IMR-90 (cell line): ENCODE data around the gene DNAH3. TPM values are rescaled to one million over a fixed set of nuclear protein-coding genes. Genes with fewer than 3 reads are reported as not detected.

Source experiments
- ATAC-seq: fragments of 200-7000 bp; cut with Tn5 transposase; 2 replicates; pipeline ENCODE4 v1.9.1; 2020; ENCODE audit warnings: low read depth, mild to moderate bottlenecking, moderate library complexity
- BruUV-seq: library from RNA; stranded (reverse); fragments of 400-500 nt; replicated peaks from 2 replicates; lab custom pipeline; 2021; lab: Mats Ljungman, UMichigan
- CTCF ChIA-PET: fragments of 300-600 bp; formaldehyde crosslinking; extraction: SDS; loops from one replicate; lab custom pipeline; 2021; ENCODE audit warnings: antibody characterized with exemption; lab: Yijun Ruan, JAX
- POLR2A ChIA-PET: fragments of 300-600 bp; sonication (Branson Sonifier 250); formaldehyde crosslinking; loops from one replicate; lab custom pipeline; 2022; ENCODE audit warnings: antibody characterized with exemption; ENCODE audit not compliant: unreplicated experiment; lab: Charles Lee
- DNase-seq: peaks from one replicate; pipeline ENCODE4 v3.0.0; 2013
- H2AFZ ChIP-seq: replicated peaks from 2 replicates; pipeline ENCODE3; 2013; ENCODE audit warnings: low read length, mild to moderate bottlenecking; ENCODE audit not compliant: poor library complexity
- H2AK5ac ChIP-seq: 2 replicates; pipeline ENCODE4 v1.6.1; 2013; ENCODE audit warnings: low read depth, low read length, inconsistent platforms
- H2AK9ac ChIP-seq: replicated peaks from 2 replicates; pipeline ENCODE3; 2013; ENCODE audit warnings: mild to moderate bottlenecking, low read depth, low read length, moderate library complexity; ENCODE audit not compliant: poor library complexity
- H2BK120ac ChIP-seq: 2 replicates; pipeline ENCODE4 v1.6.1; 2013; ENCODE audit warnings: low read depth, low read length, inconsistent platforms
- H2BK15ac ChIP-seq: 3 replicates; pipeline ENCODE4 v1.6.1; 2013; ENCODE audit warnings: low read depth, low read length, inconsistent platforms
- H2BK20ac ChIP-seq: 2 replicates; pipeline ENCODE4 v1.6.1; 2013; ENCODE audit warnings: low read depth, mild to moderate bottlenecking, inconsistent platforms, low read length, moderate library complexity
- H2BK5ac ChIP-seq: 2 replicates; pipeline ENCODE4 v1.6.1; 2013; ENCODE audit warnings: mild to moderate bottlenecking, low read depth, low read length, inconsistent platforms; ENCODE audit not compliant: poor library complexity, severe bottlenecking
- H3K14ac ChIP-seq: replicated peaks from 2 replicates; pipeline ENCODE4 v1.6.1; 2013; ENCODE audit warnings: low read depth, low read length, inconsistent platforms
- H3K18ac ChIP-seq: 2 replicates; pipeline ENCODE4 v1.6.1; 2013; ENCODE audit warnings: low read depth, low read length, control low read depth
- H3K23ac ChIP-seq: 2 replicates; pipeline ENCODE4 v1.6.1; 2013; ENCODE audit warnings: low read depth, low read length, inconsistent platforms
- H3K27ac ChIP-seq: 2 replicates; pipeline ENCODE4 v1.5.1; 2013; ENCODE audit warnings: mild to moderate bottlenecking, control low read depth, low read length; ENCODE audit not compliant: insufficient read depth
- H3K27me3 ChIP-seq: 2 replicates; pipeline ENCODE4 v1.6.1; 2013; ENCODE audit warnings: low read length; ENCODE audit not compliant: control insufficient read depth, insufficient read depth
- H3K36me3 ChIP-seq: 2 replicates; pipeline ENCODE4 v1.6.1; 2013; ENCODE audit warnings: low read length, mixed read lengths; ENCODE audit not compliant: control insufficient read depth, insufficient read depth
- H3K4ac ChIP-seq: 2 replicates; pipeline ENCODE4 v1.6.1; 2013; ENCODE audit warnings: low read depth, low read length, inconsistent platforms
- H3K4me1 ChIP-seq: 2 replicates; pipeline ENCODE4 v1.6.1; 2013; ENCODE audit warnings: low read length, mixed read lengths; ENCODE audit not compliant: control insufficient read depth, insufficient read depth
- H3K4me2 ChIP-seq: 2 replicates; pipeline ENCODE4 v1.6.1; 2013; ENCODE audit warnings: low read depth, mild to moderate bottlenecking, control low read depth, low read length, moderate library complexity
- H3K4me3 ChIP-seq: 2 replicates; pipeline ENCODE4 v1.5.1; 2013; ENCODE audit warnings: low read depth, mild to moderate bottlenecking, control low read depth, low read length, moderate library complexity; ENCODE audit not compliant: insufficient read depth
- H3K56ac ChIP-seq: 2 replicates; pipeline ENCODE4 v1.6.1; 2013; ENCODE audit warnings: low read length, inconsistent platforms; ENCODE audit not compliant: insufficient read depth; ENCODE audit errors: extremely low read depth
- H3K79me1 ChIP-seq, 2 experiments: 2 replicates each; pipeline ENCODE4 v1.6.1; 2013; ENCODE audit warnings: low read length in 2 of 2, inconsistent platforms in 1 of 2, low read depth in 1 of 2
- H3K9ac ChIP-seq: 2 replicates; pipeline ENCODE4 v1.6.1; 2013; ENCODE audit warnings: low read depth, low read length, control low read depth
- H3K9me1 ChIP-seq: 2 replicates; pipeline ENCODE4 v1.6.1; 2013; ENCODE audit warnings: low read length, inconsistent platforms; ENCODE audit not compliant: insufficient read depth
- H3K9me3 ChIP-seq: 2 replicates; pipeline ENCODE4 v1.6.1; 2013; ENCODE audit warnings: low read length; ENCODE audit not compliant: control insufficient read depth, insufficient read depth
- H4K20me1 ChIP-seq: 2 replicates; pipeline ENCODE4 v1.6.1; 2013; ENCODE audit warnings: low read length, inconsistent platforms; ENCODE audit not compliant: insufficient read depth
- H4K5ac ChIP-seq: 2 replicates; pipeline ENCODE4 v1.6.1; 2013; ENCODE audit warnings: mild to moderate bottlenecking, low read depth, low read length, control low read depth
- H4K8ac ChIP-seq, 2 experiments: 2 replicates each; pipeline ENCODE4 v1.6.1; 2013; ENCODE audit warnings: low read depth in 2 of 2, low read length in 2 of 2, control low read depth in 1 of 2, inconsistent platforms in 1 of 2
- H4K91ac ChIP-seq: 2 replicates; pipeline ENCODE4 v1.6.1; 2013; ENCODE audit warnings: low read depth, low read length, inconsistent platforms; ENCODE audit not compliant: insufficient read depth
- CEBPB ChIP-seq: IDR thresholded peaks from 2 replicates; pipeline ENCODE4 v1.6.1; 2012; ENCODE audit warnings: low read depth, low read length, improper control_type of control experiment
- CHD1 ChIP-seq: IDR thresholded peaks from 2 replicates; pipeline ENCODE4 v1.6.1; 2012; ENCODE audit warnings: low read depth, low read length, improper control_type of control experiment
- ELK1 ChIP-seq: fragments of 150-350 bp; IDR thresholded peaks from 2 replicates; pipeline ENCODE4 v1.6.1; 2016; ENCODE audit warnings: low read depth, mild to moderate bottlenecking, low read length, moderate library complexity, borderline replicate concordance
- FOS ChIP-seq: fragments of 150-350 bp; IDR thresholded peaks from 2 replicates; pipeline ENCODE4 v1.6.1; 2016; ENCODE audit warnings: low read depth, low read length
- MAFK ChIP-seq: IDR thresholded peaks from 2 replicates; pipeline ENCODE4 v1.6.1; 2012; ENCODE audit warnings: low read depth, low read length, improper control_type of control experiment
- NFE2L2 ChIP-seq: fragments of 150-350 bp; IDR thresholded peaks from 2 replicates; pipeline ENCODE4 v1.6.1; 2016; ENCODE audit warnings: low read depth, mild to moderate bottlenecking, low read length
- RAD21 ChIP-seq: IDR thresholded peaks from 2 replicates; pipeline ENCODE4 v1.6.1; 2012; ENCODE audit warnings: low read length, improper control_type of control experiment
- WGBS, 2 experiments: methylation state at CpG; one replicate each; pipeline versions ENCODE4 v1.1.5 to v1.1.7; 2013; ENCODE audit warnings: missing lambda C conversion rate in 2 of 2; ENCODE audit not compliant: insufficient read length in 1 of 2; ENCODE audit errors: extremely low coverage in 2 of 2; 5-methylcytosine and 5-hydroxymethylcytosine counted together
- dilution Hi-C: fragments of 300-500 bp; cut with HindIII; formaldehyde crosslinking; loops from one replicate; pipeline ENCODE4 v1.14.3; 2018; ENCODE audit warnings: low sequenced_read_pairs; ENCODE audit not compliant: unreplicated experiment
- in situ Hi-C: fragments of 300-500 bp; cut with MboI; formaldehyde crosslinking; loops from 3 replicates; pipeline ENCODE4 v1.14.3; 2019; ENCODE audit warnings: low sequenced_read_pairs, inconsistent platforms, mixed read lengths
- intact Hi-C: fragments of 100-400 bp; cut with micrococcal nuclease; formaldehyde crosslinking; loops from 2 replicates; pipeline ENCODE4 v1.10.0; 2022
- polyA plus RNA-seq, 3 experiments: library from polyadenylated mRNA; depleted of rRNA; stranded (reverse); fragments of >200 nt; gene quantifications; 2 replicates each; pipeline ENCODE4 v1.2.3, GENCODE V29; 2012; ENCODE audit warnings: low replicate concordance in 1 of 3
- total RNA-seq: library from RNA; depleted of rRNA; stranded (reverse); fragments of >200 nt; gene quantifications from 2 replicates; pipeline ENCODE4 v1.2.3, GENCODE V29; 2012

DNAH3 gene
- total and polyA plus RNA-seq, 2 of the 4 experiments (the other 2 are of a cell fraction), result not detected

- CTCF ChIA-PET, result no interaction called here
- H3K4me1 ChIP-seq, result peaks cover 4% of the 10 kb centered on the region
- no peaks in the 10 kb centered on the region for H3K9me3 ChIP-seq
- no peak overlapping the region for H2AFZ ChIP-seq
- WGBS, 2 experiments, result 100% methylated on average over 1 of the region's 4 CpGs; no CpG with 5 or more reads in 1 of the 2 experiments
- H3K27ac ChIP-seq, result no peak overlapping the region
- H3K9ac ChIP-seq, result no peak overlapping the region
- H3K4me2 ChIP-seq, result no peak overlapping the region
- dilution Hi-C loops (no loop called here), intact Hi-C loops (no loop called here), in situ Hi-C loops (no loop called here)
- H3K9me1 ChIP-seq, result peaks cover 3% of the 10 kb centered on the region; the same call in 1 of the 2 replicates
- no peak overlapping the region for H2AK5ac ChIP-seq
- H3K36me3 ChIP-seq, result peaks cover 5% of the 10 kb centered on the region
- no peak overlapping the region for H4K91ac ChIP-seq
- no peaks in the 10 kb centered on the region for H3K27me3 ChIP-seq
- TF ChIP-seq ELK1 (no peak), NFE2L2 (no peak), RAD21 (no peak), CHD1 (no peak), MAFK (no peak), FOS (no peak), CEBPB (peak; percentile 72)
- POLR2A ChIA-PET, result no interaction called here
- no TSS peak for BruUV-seq
- H4K8ac ChIP-seq, result no peak overlapping the region
- H3K4me3 ChIP-seq, result no peak overlapping the region
- no peak overlapping the region; the same call in 1 of the 2 replicates for H2BK120ac ChIP-seq
- no peak overlapping the region for H4K5ac ChIP-seq
- H3K4ac ChIP-seq, result no peak overlapping the region
- DNase-seq (peak; percentile 35), ATAC-seq (no peak)
- H3K23ac ChIP-seq, result no peak overlapping the region
- H4K20me1 ChIP-seq, result no peaks in the 10 kb centered on the region
- no peak overlapping the region for H3K14ac ChIP-seq
- H3K79me1 ChIP-seq, result peaks cover 0 to 5% of the 10 kb centered on the region in 2 experiments; a peak in 1 of 4 replicates
- H2BK20ac ChIP-seq, result no peak overlapping the region
- H3K18ac ChIP-seq, result no peak overlapping the region
- H2BK5ac ChIP-seq, result no peak overlapping the region
- no peak overlapping the region for H2BK15ac ChIP-seq
- H3K56ac ChIP-seq, result no peak overlapping the region
- H2AK9ac ChIP-seq, result peak overlapping the region; percentile 6
Measured at GRCh38 chr16:20918486-20919239, 232.0 kb downstream of the DNAH3 start.
